ENCODE measurements around the gene MAGI1.

DNA sequence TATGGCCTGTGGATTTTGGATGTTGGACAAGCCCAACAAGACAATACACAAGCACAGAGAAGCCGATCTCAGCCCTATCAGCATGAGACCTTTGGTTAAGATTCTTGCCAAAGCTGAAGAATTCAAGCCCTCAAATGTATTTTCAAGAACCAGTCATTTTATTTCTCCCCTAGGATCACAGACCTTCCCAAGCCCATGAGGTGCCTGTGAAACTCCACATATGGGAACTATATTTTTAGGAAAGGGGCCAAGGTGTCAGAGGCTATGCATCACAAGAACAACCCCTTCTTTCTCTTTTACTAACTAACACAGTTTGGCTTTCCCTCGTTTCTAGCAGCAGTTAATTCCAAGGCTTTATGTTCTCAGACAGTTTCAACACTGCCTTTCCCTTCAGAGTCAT is 364.5 kb downstream of the MAGI1 start:
- TF ChIP-seq, protein P1, sequence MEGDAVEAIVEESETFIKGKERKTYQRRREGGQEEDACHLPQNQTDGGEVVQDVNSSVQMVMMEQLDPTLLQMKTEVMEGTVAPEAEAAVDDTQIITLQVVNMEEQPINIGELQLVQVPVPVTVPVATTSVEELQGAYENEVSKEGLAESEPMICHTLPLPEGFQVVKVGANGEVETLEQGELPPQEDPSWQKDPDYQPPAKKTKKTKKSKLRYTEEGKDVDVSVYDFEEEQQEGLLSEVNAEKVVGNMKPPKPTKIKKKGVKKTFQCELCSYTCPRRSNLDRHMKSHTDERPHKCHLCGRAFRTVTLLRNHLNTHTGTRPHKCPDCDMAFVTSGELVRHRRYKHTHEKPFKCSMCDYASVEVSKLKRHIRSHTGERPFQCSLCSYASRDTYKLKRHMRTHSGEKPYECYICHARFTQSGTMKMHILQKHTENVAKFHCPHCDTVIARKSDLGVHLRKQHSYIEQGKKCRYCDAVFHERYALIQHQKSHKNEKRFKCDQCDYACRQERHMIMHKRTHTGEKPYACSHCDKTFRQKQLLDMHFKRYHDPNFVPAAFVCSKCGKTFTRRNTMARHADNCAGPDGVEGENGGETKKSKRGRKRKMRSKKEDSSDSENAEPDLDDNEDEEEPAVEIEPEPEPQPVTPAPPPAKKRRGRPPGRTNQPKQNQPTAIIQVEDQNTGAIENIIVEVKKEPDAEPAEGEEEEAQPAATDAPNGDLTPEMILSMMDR (conservative IDR thresholded peaks at IDR 0.05 in 1 of 2, IDR thresholded peaks at IDR 0.05 in 1 of 2; ENCODE audit: low read depth in 1 of 2, low read length in 2 of 2), result no peak
- TF ChIP-seq EZH2 (IDR thresholded peaks at IDR 0.05; ENCODE audit: low read length, missing control alignments), result no peak
